GM23338 (cell line): Measurements from ENCODE around the gene SYT11. TPM values are rescaled to one million over a fixed set of nuclear protein-coding genes. Genes with fewer than 3 reads are reported as not detected.

Source experiments
- ATAC-seq: fragments of 200-7000 bp; cut with Tn5 transposase; 3 replicates; pipeline ENCODE4 v1.9.1; 2020
- DNase-seq: peaks from one replicate; pipeline ENCODE4 v3.0.0-alpha.2; 2015; ENCODE audit warnings: low spot score
- H2AFZ ChIP-seq: fragments of 200-600 bp; sonication (generic); 2 replicates; pipeline ENCODE4 v1.8.0; 2016; ENCODE audit warnings: antibody characterized with exemption, mild to moderate bottlenecking, moderate library complexity
- H3F3A ChIP-seq: fragments of 200-600 bp; sonication (generic); replicated peaks from 2 replicates; pipeline ENCODE4 v1.8.0; 2017; ENCODE audit warnings: antibody characterized with exemption, mixed run types, low read depth
- H3K27ac ChIP-seq: fragments of 200-600 bp; sonication (generic); 2 replicates; pipeline ENCODE4 v1.6.1; 2016; ENCODE audit warnings: low read depth
- H3K27me3 ChIP-seq: fragments of 200-600 bp; sonication (generic); 2 replicates; pipeline ENCODE4 v1.8.0; 2016; ENCODE audit warnings: mild to moderate bottlenecking, mixed run types, moderate library complexity; ENCODE audit not compliant: insufficient read depth
- H3K36me3 ChIP-seq: fragments of 200-600 bp; sonication (generic); 2 replicates; pipeline ENCODE4 v1.8.0; 2016; ENCODE audit warnings: mild to moderate bottlenecking; ENCODE audit not compliant: insufficient read depth
- H3K4me1 ChIP-seq: fragments of 200-600 bp; sonication (generic); 2 replicates; pipeline ENCODE4 v1.8.0; 2016; ENCODE audit warnings: mild to moderate bottlenecking, moderate library complexity; ENCODE audit not compliant: insufficient read depth
- H3K4me2 ChIP-seq: fragments of 200-600 bp; sonication (generic); 2 replicates; pipeline ENCODE4 v1.7.1; 2017; ENCODE audit warnings: mixed run types
- H3K4me3 ChIP-seq: fragments of 200-600 bp; sonication (generic); 2 replicates; pipeline ENCODE4 v1.6.1; 2016; ENCODE audit warnings: mixed run types
- H3K79me2 ChIP-seq: fragments of 200-600 bp; sonication (generic); replicated peaks from 2 replicates; pipeline ENCODE4 v1.8.0; 2017; ENCODE audit warnings: mild to moderate bottlenecking; ENCODE audit not compliant: insufficient read depth
- H3K9me2 ChIP-seq: fragments of 200-600 bp; sonication (generic); 2 replicates; pipeline ENCODE4 v1.8.0; 2017; ENCODE audit not compliant: insufficient read depth
- H4K20me1 ChIP-seq: fragments of 200-600 bp; sonication (generic); replicated peaks from 2 replicates; pipeline ENCODE4 v1.8.0; 2017; ENCODE audit warnings: mild to moderate bottlenecking; ENCODE audit not compliant: insufficient read depth
- H3K27ac Mint-ChIP-seq: 2 replicates; pipeline ENCODE4 v1.8.0; 2020; ENCODE audit warnings: inconsistent platforms, mild to moderate bottlenecking, moderate library complexity, mixed read lengths
- H3K27me3 Mint-ChIP-seq: 3 replicates; pipeline ENCODE4 v1.8.0; 2022; ENCODE audit warnings: low read depth, mild to moderate bottlenecking, moderate library complexity, mixed read lengths, inconsistent platforms; ENCODE audit not compliant: insufficient read depth, poor library complexity
- H3K36me3 Mint-ChIP-seq: 3 replicates; pipeline ENCODE4 v1.8.0; 2021; ENCODE audit warnings: low read depth, mild to moderate bottlenecking, inconsistent platforms, moderate library complexity, mixed read lengths
- H3K4me1 Mint-ChIP-seq: 3 replicates; pipeline ENCODE4 v1.8.0; 2020; ENCODE audit warnings: mild to moderate bottlenecking, inconsistent platforms, mixed read lengths
- H3K4me3 Mint-ChIP-seq: 3 replicates; pipeline ENCODE4 v1.8.0; 2021; ENCODE audit warnings: moderate library complexity, mild to moderate bottlenecking, inconsistent platforms, mixed read lengths
- H3K9me3 Mint-ChIP-seq: 3 replicates; pipeline ENCODE4 v1.8.0; 2020; ENCODE audit warnings: moderate library complexity, mild to moderate bottlenecking, inconsistent platforms, mixed read lengths
- CREB1 ChIP-seq: fragments of 250-450 bp; sonication (Bioruptor Pico); IDR thresholded peaks from 2 replicates; pipeline ENCODE4 v1.5.0; 2020; ENCODE audit warnings: low read depth, mild to moderate bottlenecking, moderate library complexity
- CTCF ChIP-seq, 2 experiments: fragments of 200-600 bp in 1 of 2; sonication (generic) in 1 of 2; conservative IDR thresholded peaks; 2 replicates each; pipeline versions ENCODE4 v1.5.1 to v1.6.1; 2016 to 2017; ENCODE audit warnings: antibody characterized with exemption in 2 of 2, low read depth in 2 of 2, mild to moderate bottlenecking in 2 of 2, moderate library complexity in 1 of 2
- EZH2 ChIP-seq: fragments of 200-600 bp; sonication (generic); IDR thresholded peaks from one replicate; pipeline ENCODE4 v1.8.0; 2017; ENCODE audit warnings: antibody characterized with exemption, mild to moderate bottlenecking, low read depth; ENCODE audit not compliant: unreplicated experiment
- EZH2phosphoT487 ChIP-seq: fragments of 200-600 bp; sonication (generic); IDR thresholded peaks from one replicate; pipeline ENCODE4 v1.8.1; 2018; ENCODE audit warnings: antibody characterized with exemption; ENCODE audit not compliant: unreplicated experiment
- POLR2AphosphoS5 ChIP-seq: IDR thresholded peaks from 2 replicates; pipeline ENCODE4 v1.6.1; 2016; ENCODE audit warnings: antibody characterized with exemption, low read depth
- REST ChIP-seq: IDR thresholded peaks from one replicate; pipeline ENCODE4 v1.6.1; 2018; ENCODE audit warnings: antibody characterized with exemption; ENCODE audit not compliant: unreplicated experiment
- STAT1 ChIP-seq: IDR thresholded peaks from one replicate; pipeline ENCODE4 v1.6.1; 2016; ENCODE audit warnings: antibody characterized with exemption; ENCODE audit not compliant: unreplicated experiment
- ZNF114 ChIP-seq: fragments of 250-450 bp; sonication (Bioruptor Pico); IDR thresholded peaks from 2 replicates; pipeline ENCODE4 v1.5.0; 2020; ENCODE audit warnings: mild to moderate bottlenecking, moderate library complexity
- ZNF331 ChIP-seq: fragments of 250-450 bp; sonication (Bioruptor Pico); IDR thresholded peaks from 2 replicates; pipeline ENCODE4 v1.5.0; 2020; ENCODE audit warnings: low read depth, mild to moderate bottlenecking, moderate library complexity
- polyA plus RNA-seq: library from polyadenylated mRNA; unstranded; fragments of >200 nt; fragmentation: Nextera tagmentation; extraction: Ambion mirVana; gene quantifications from 2 replicates; pipeline ENCODE4 v1.2.1, GENCODE V29; 2016
- total RNA-seq: library from RNA; depleted of rRNA; stranded (reverse); fragments of >200 nt; shearing (Covaris generic); gene quantifications from 2 replicates; pipeline ENCODE4 v1.2.3, GENCODE V29; 2014
- TF ChIP-seq, protein P1 (sequence below): IDR thresholded peaks from 2 replicates; pipeline ENCODE4 v1.6.1; 2016; ENCODE audit warnings: antibody characterized with exemption

SYT11 gene
- total and polyA plus RNA-seq, 2 experiments from 2014 or later: 3.9 to 15.9 TPM

DNA sequence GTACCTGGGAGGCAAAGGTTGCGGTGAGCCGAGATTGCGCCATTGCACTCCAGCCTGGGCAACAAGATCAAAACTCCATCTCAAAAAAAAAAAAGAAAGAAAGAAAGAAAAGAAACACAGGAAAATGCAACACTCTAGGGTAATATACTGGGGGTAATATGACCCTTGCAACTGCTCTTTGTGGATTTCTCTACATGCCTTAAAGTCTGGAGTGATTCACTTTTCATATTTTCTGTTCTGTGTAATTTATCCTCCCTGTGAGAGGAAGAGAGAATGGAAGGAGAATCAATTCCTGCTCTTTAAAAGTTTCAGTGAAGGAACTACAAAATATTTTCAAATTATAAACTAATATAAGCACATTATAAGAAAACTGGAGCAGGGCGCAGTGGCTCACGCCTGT, 29.1 kb downstream of the SYT11 start:
- no peak overlapping the region for H3K4me2 ChIP-seq
- no peaks in the 10 kb centered on the region for H3K36me3 ChIP-seq
- no peak overlapping the region for H3K27ac Mint-ChIP-seq
- no peak overlapping the region for H3K27ac ChIP-seq
- TF ChIP-seq CTCF (conservative IDR thresholded peaks at IDR 0.05; ENCODE audit: low read depth in 2 of 2) (no peak), ZNF114 (no peak), EZH2phosphoT487 (no peak), POLR2AphosphoS5 (no peak)
- H3K27me3 Mint-ChIP-seq: no peaks in the 10 kb centered on the region
- H3K4me1 Mint-ChIP-seq: peaks cover 8% of the 10 kb centered on the region
- ATAC-seq: no peak
- H2AFZ ChIP-seq: no peak overlapping the region
- no peak overlapping the region for H3K4me3 Mint-ChIP-seq
- 0 out of 2 replicates have a peak, but pooled peaks cover 3% of the 10 kb centered on the region for H3K4me1 ChIP-seq
- H3F3A ChIP-seq: no peaks in the 10 kb centered on the region; the same call in 1 of the 2 replicates
- H3K27me3 ChIP-seq: no peaks in the 10 kb centered on the region
- H3K9me3 Mint-ChIP-seq: no peaks in the 10 kb centered on the region
- H3K36me3 Mint-ChIP-seq: no peaks in the 10 kb centered on the region
- H3K79me2 ChIP-seq: no peaks in the 10 kb centered on the region
- no peaks in the 10 kb centered on the region for H3K9me2 ChIP-seq
- H4K20me1 ChIP-seq: no peaks in the 10 kb centered on the region; the same call in 1 of the 2 replicates
- no peak overlapping the region for H3K4me3 ChIP-seq
- DNase-seq: no peak

DNA sequence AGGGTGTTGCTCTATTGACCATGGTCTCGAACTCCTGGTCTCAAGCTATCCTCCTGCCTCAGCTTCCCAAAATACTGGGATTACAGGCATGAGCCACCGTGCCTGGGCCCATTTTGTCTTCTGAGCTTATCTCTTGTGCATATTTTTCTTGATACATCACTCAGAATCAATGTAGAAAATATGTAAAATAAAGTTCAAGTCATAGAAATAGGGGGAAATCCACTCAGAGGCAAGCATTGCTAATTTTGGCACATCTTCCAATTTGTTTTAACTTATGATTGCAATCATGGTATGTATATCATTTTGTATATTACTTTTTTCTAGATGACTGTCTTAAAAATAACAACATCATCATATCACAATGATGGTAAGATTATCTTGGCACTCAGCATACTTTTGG, 30.2 kb downstream of the SYT11 start:
- no peak for ATAC-seq
- no peak overlapping the region for H3K27ac Mint-ChIP-seq
- TF ChIP-seq CREB1: no peak
- TF ChIP-seq REST: no peak
- TF ChIP-seq POLR2AphosphoS5: no peak
- TF ChIP-seq, protein P1, sequence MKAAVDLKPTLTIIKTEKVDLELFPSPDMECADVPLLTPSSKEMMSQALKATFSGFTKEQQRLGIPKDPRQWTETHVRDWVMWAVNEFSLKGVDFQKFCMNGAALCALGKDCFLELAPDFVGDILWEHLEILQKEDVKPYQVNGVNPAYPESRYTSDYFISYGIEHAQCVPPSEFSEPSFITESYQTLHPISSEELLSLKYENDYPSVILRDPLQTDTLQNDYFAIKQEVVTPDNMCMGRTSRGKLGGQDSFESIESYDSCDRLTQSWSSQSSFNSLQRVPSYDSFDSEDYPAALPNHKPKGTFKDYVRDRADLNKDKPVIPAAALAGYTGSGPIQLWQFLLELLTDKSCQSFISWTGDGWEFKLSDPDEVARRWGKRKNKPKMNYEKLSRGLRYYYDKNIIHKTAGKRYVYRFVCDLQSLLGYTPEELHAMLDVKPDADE: no peak
- TF ChIP-seq EZH2: no peak
- TF ChIP-seq EZH2phosphoT487: no peak
- TF ChIP-seq STAT1: no peak
- TF ChIP-seq ZNF114: no peak
- no peak for TF ChIP-seq ZNF331 (CRISPR knock-in tag)

More for the DNA sequence above, 30.2 kb downstream of the SYT11 start:
- Mint-ChIP-seq H3K9me3 (no peaks in the 10 kb centered on the region), H3K36me3 (no peaks in the 10 kb centered on the region), H3K4me1 (no peaks in the 10 kb centered on the region), H3K27me3 (no peaks in the 10 kb centered on the region), H3K4me3 (no peak overlapping the region)
- Histone ChIP-seq H3K4me2 (no peak overlapping the region), H3K9me2 (no peaks in the 10 kb centered on the region), H3K27me3 (no peaks in the 10 kb centered on the region), H3K4me3 (no peak overlapping the region), H4K20me1 (no peaks in the 10 kb centered on the region; the same call in 1 of the 2 replicates), H3F3A (no peaks in the 10 kb centered on the region; the same call in 1 of the 2 replicates), H2AFZ (no peak overlapping the region), H3K4me1 (no peaks in the 10 kb centered on the region), H3K79me2 (no peaks in the 10 kb centered on the region), H3K36me3 (no peaks in the 10 kb centered on the region), H3K27ac (no peak overlapping the region)
- DNase-seq: no peak
